Smooth muscle cell (in vitro differentiated cells): ENCODE measurements around the gene HDAC1. TPM values are rescaled to one million over a fixed set of nuclear protein-coding genes. Genes with fewer than 3 reads are reported as not detected.
"Not testable (repeated sequence)": the region's sequence is repeated elsewhere in the genome, so short reads cannot be mapped to it uniquely, and the experiment has no call there.

Experiments
- DNase-seq: peaks from one replicate; lab custom pipeline; 2025; ENCODE audit not compliant: unreplicated experiment; lab: John Stamatoyannopoulos, UW
- H2AFZ ChIP-seq: fragments of 200-600 bp; sonication (generic); 2 replicates; pipeline ENCODE4 v1.6.0; 2016; ENCODE audit warnings: antibody characterized with exemption, low read depth, mild to moderate bottlenecking
- H3F3A ChIP-seq: fragments of 200-600 bp; sonication (generic); 2 replicates; pipeline ENCODE4 v1.6.0; 2017; ENCODE audit warnings: antibody characterized with exemption, low read depth
- H3K27ac ChIP-seq: fragments of 200-600 bp; sonication (generic); 2 replicates; pipeline ENCODE4 v1.5.1; 2016; ENCODE audit warnings: low read depth, mild to moderate bottlenecking
- H3K27me3 ChIP-seq: fragments of 200-600 bp; sonication (generic); 2 replicates; pipeline ENCODE4 v1.6.1; 2016; ENCODE audit warnings: low read depth, mild to moderate bottlenecking
- H3K36me3 ChIP-seq: fragments of 200-600 bp; sonication (generic); 2 replicates; pipeline ENCODE4 v1.5.1; 2016; ENCODE audit warnings: low read depth
- H3K4me1 ChIP-seq: fragments of 200-600 bp; sonication (generic); 2 replicates; pipeline ENCODE4 v1.5.1; 2016; ENCODE audit warnings: low read depth
- H3K4me2 ChIP-seq: fragments of 200-600 bp; sonication (generic); 2 replicates; pipeline ENCODE4 v1.6.0; 2016; ENCODE audit warnings: mild to moderate bottlenecking
- H3K4me3 ChIP-seq: fragments of 200-600 bp; sonication (generic); 2 replicates; pipeline ENCODE4 v1.5.1; 2016; ENCODE audit warnings: mild to moderate bottlenecking
- H3K79me2 ChIP-seq: fragments of 200-600 bp; sonication (generic); 2 replicates; pipeline ENCODE4 v1.6.0; 2016; ENCODE audit warnings: low read depth, mild to moderate bottlenecking
- H3K9ac ChIP-seq: fragments of 200-600 bp; sonication (generic); 2 replicates; pipeline ENCODE4 v1.6.0; 2016; ENCODE audit warnings: low read depth
- H3K9me3 ChIP-seq: fragments of 200-600 bp; sonication (generic); replicated peaks from 2 replicates; pipeline ENCODE4 v1.5.1; 2016; ENCODE audit warnings: low read depth
- H4K20me1 ChIP-seq: fragments of 200-600 bp; sonication (generic); 2 replicates; pipeline ENCODE4 v1.6.0; 2016; ENCODE audit warnings: low read depth
- WGBS: methylation state at CpG from one replicate; pipeline ENCODE4 v1.1.7; 2016; ENCODE audit warnings: low lambda C conversion rate; 5-methylcytosine and 5-hydroxymethylcytosine counted together
- polyA plus RNA-seq: library from polyadenylated mRNA; unstranded; fragments of >200 nt; fragmentation: Nextera tagmentation; extraction: Ambion mirVana; gene quantifications from 2 replicates; pipeline ENCODE4 v1.2.1, GENCODE V29; 2016
- total RNA-seq: library from RNA; depleted of rRNA; stranded (reverse); fragments of >200 nt; gene quantifications from 2 replicates; pipeline ENCODE4 v1.2.3, GENCODE V29; 2014
- TF ChIP-seq, protein P1 (sequence below): fragments of 200-600 bp; sonication (generic); IDR thresholded peaks from 2 replicates; pipeline ENCODE4 v1.5.1; 2017; ENCODE audit warnings: borderline replicate concordance, mild to moderate bottlenecking, antibody characterized with exemption; ENCODE audit not compliant: insufficient read depth, poor library complexity, severe bottlenecking

HDAC1 gene
- total and polyA plus RNA-seq, 2 experiments from 2014 or later: 29.3 to 48.8 TPM

DNA sequence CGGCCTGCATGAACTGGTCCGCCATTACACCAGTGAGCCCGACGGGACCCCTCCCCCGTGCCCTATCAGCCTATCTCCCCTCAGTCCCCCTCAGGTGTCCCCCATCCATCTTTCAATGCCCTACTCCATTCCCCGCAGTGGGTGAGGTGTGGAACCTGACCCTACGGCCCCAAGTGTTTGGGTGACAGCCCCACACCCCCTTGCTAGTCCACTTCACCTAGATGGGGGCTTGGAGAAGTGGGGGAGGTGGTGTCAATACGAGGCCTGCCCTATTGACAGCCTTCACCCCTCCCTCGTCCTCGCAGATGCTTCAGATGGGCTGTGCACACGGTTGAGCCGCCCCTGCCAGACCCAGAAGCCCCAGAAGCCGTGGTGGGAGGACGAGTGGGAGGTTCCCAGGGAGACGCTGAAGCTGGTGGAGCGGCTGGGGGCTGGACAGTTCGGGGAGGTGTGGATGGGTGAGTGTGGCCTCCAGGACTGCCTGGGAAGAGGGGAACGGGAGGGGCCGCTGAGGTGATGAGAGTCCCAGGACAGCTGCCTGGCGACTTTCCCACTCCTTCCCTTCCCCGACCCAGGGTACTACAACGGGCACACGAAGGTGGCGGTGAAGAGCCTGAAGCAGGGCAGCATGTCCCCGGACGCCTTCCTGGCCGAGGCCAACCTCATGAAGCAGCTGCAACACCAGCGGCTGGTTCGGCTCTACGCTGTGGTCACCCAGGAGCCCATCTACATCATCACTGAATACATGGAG, 15.7 kb upstream of the HDAC1 start:
- Histone ChIP-seq H3K9me3 (no peaks in the 10 kb centered on the region), H4K20me1 (no peaks in the 10 kb centered on the region), H3K27me3 (no peaks in the 10 kb centered on the region), H3K27ac (no peak overlapping the region), H3K4me1 (peaks cover 5% of the 10 kb centered on the region), H3F3A (no peaks in the 10 kb centered on the region), H3K4me3 (no peak overlapping the region), H3K36me3 (no peaks in the 10 kb centered on the region), H2AFZ (no peak overlapping the region), H3K9ac (no peak overlapping the region), H3K79me2 (no peaks in the 10 kb centered on the region), H3K4me2 (no peak overlapping the region)
- no peak for DNase-seq
- 89% methylated on average over 30 of the region's 30 CpGs for WGBS
- TF ChIP-seq, protein P1, sequence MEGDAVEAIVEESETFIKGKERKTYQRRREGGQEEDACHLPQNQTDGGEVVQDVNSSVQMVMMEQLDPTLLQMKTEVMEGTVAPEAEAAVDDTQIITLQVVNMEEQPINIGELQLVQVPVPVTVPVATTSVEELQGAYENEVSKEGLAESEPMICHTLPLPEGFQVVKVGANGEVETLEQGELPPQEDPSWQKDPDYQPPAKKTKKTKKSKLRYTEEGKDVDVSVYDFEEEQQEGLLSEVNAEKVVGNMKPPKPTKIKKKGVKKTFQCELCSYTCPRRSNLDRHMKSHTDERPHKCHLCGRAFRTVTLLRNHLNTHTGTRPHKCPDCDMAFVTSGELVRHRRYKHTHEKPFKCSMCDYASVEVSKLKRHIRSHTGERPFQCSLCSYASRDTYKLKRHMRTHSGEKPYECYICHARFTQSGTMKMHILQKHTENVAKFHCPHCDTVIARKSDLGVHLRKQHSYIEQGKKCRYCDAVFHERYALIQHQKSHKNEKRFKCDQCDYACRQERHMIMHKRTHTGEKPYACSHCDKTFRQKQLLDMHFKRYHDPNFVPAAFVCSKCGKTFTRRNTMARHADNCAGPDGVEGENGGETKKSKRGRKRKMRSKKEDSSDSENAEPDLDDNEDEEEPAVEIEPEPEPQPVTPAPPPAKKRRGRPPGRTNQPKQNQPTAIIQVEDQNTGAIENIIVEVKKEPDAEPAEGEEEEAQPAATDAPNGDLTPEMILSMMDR: no peak

DNA sequence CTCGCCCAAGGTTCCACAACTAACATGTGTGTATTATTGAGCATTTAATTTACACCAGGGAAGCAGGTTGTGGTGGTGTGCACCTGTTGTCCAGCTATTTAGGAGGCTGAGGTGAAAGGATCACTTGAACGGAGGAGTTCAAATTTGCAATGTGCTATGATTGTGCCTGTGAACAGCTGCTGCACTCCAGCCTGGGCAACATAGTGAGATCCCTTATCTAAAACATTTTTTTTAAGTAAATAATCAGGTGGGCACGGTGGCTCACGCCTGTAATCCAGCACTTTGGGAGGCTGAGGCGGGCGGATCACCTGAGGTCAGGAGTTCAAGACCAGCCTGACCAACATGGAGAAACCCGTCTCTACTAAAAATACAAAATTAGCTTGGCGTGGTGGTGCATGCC, 7.1 kb upstream of the HDAC1 start:
- not testable (repeated sequence) for H3K4me2 ChIP-seq, H3K27ac ChIP-seq, H4K20me1 ChIP-seq, H3K4me3 ChIP-seq, H3K4me1 ChIP-seq, DNase-seq, H3K36me3 ChIP-seq, H3K9me3 ChIP-seq, H3K9ac ChIP-seq, H3K79me2 ChIP-seq, H3F3A ChIP-seq, H2AFZ ChIP-seq, H3K27me3 ChIP-seq
- WGBS: 93% methylated on average over 8 of the region's 8 CpGs

DNA sequence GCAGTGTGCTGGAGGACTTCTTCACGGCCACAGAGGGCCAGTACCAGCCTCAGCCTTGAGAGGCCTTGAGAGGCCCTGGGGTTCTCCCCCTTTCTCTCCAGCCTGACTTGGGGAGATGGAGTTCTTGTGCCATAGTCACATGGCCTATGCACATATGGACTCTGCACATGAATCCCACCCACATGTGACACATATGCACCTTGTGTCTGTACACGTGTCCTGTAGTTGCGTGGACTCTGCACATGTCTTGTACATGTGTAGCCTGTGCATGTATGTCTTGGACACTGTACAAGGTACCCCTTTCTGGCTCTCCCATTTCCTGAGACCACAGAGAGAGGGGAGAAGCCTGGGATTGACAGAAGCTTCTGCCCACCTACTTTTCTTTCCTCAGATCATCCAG, 6.2 kb upstream of the HDAC1 start:
- Histone ChIP-seq H4K20me1 (no peaks in the 10 kb centered on the region), H3F3A (no peaks in the 10 kb centered on the region), H3K9ac (no peak overlapping the region), H2AFZ (no peak overlapping the region), H3K27me3 (no peaks in the 10 kb centered on the region), H3K4me2 (no peak overlapping the region), H3K27ac (no peak overlapping the region), H3K9me3 (no peaks in the 10 kb centered on the region), H3K79me2 (no peaks in the 10 kb centered on the region), H3K36me3 (no peaks in the 10 kb centered on the region), H3K4me1 (no peaks in the 10 kb centered on the region), H3K4me3 (no peak overlapping the region)
- 100% methylated on average over 3 of the region's 3 CpGs for WGBS
- TF ChIP-seq, protein P1: no peak
- DNase-seq: no peak

DNA sequence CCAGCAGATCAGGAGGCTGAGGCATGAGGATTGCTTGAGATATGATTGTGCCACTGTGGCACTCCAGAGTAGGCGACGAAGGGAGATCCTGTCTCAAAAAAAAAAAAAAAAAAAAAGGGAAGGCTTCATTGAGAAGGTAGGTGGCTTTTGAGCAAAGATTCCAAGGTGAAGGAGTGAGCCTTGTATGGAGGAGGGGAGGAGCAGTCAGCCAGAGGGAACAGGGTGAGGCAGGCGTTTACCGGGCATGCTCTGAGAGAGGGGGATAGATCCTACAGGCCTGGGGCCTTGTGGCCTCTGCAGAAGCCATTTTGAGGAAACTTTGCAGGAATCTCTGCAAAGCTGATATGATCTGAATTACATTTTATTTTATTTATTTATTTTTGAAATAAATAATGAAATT, 5.1 kb upstream of the HDAC1 start:
- H3K27me3 ChIP-seq: no peaks in the 10 kb centered on the region
- no peaks in the 10 kb centered on the region for H4K20me1 ChIP-seq
- no peaks in the 10 kb centered on the region for H3K36me3 ChIP-seq
- TF ChIP-seq, protein P1: no peak
- H3F3A ChIP-seq: peaks cover 4% of the 10 kb centered on the region
- no peak for DNase-seq
- no peak overlapping the region for H2AFZ ChIP-seq
- no peaks in the 10 kb centered on the region for H3K9me3 ChIP-seq
- no peaks in the 10 kb centered on the region for H3K79me2 ChIP-seq
- H3K9ac ChIP-seq: no peak overlapping the region
- H3K4me1 ChIP-seq: peaks cover 5% of the 10 kb centered on the region
- no peak overlapping the region for H3K4me2 ChIP-seq
- H3K4me3 ChIP-seq: no peak overlapping the region
- WGBS: 82% methylated on average over 4 of the region's 4 CpGs
- H3K27ac ChIP-seq: no peak overlapping the region
